Measurements from ENCODE around the gene EMILIN1.

EMILIN1 gene

GRCh38 chr2:27033253-27033852, 45.1 kb upstream of the EMILIN1 start:
- WGBS = 25% methylated on average over 7 of the region's 11 CpGs
- peak overlapping the region; percentile 88 to 98 for H3K18ac ChIP-seq (ENCODE audit: low read depth in 1 of 2, low read length in 2 of 2)
- H4K91ac ChIP-seq (ENCODE audit: low read length) = peak overlapping the region; percentile 93
- no peaks in the 10 kb centered on the region for H3K9me3 ChIP-seq (ENCODE audit: control insufficient read depth, low read length)
- no peaks in the 10 kb centered on the region for H3K27me3 ChIP-seq (ENCODE audit: control insufficient read depth in 1 of 2, insufficient read depth in 1 of 2, low read length in 2 of 2)
- H2BK12ac ChIP-seq (ENCODE audit: low read length in 2 of 2) = peak overlapping the region in 1 of 2 experiments; percentile 68
- H2BK120ac ChIP-seq (ENCODE audit: low read depth, low read length) = peak overlapping the region; percentile 73
- H3K14ac ChIP-seq (ENCODE audit: low read length in 2 of 2) = peak overlapping the region in 1 of 2 experiments; percentile 99
- H2AK5ac ChIP-seq (ENCODE audit: low read length, severe bottlenecking) = peak overlapping the region; percentile 9
- peak overlapping the region; percentile 98 for H3K9ac ChIP-seq (ENCODE audit: low read length)
- H2BK15ac ChIP-seq (ENCODE audit: low read depth, poor library complexity, severe bottlenecking) = peak overlapping the region; percentile 56
- no peak overlapping the region for H2AFZ ChIP-seq (ENCODE audit: low read depth, low read length)
- H3K27ac ChIP-seq (ENCODE audit: low read length, poor library complexity, severe bottlenecking) = no peak overlapping the region
- peaks cover 16% of the 10 kb centered on the region for H3K4me1 ChIP-seq (ENCODE audit: control insufficient read depth, insufficient read depth, low read depth, low read length)
- H3K4ac ChIP-seq (ENCODE audit: low read depth in 1 of 2, low read length in 2 of 2) = peak overlapping the region; percentile 91 to 99
- peak overlapping the region; percentile 75 for H3K4me2 ChIP-seq (ENCODE audit: low read length, poor library complexity, severe bottlenecking)
- peak overlapping the region; percentile 91 for H4K8ac ChIP-seq (ENCODE audit: low read length)
- peaks cover 44% of the 10 kb centered on the region for H3K79me1 ChIP-seq (replicated peaks; ENCODE audit: low read length, poor library complexity, severe bottlenecking)
- H3K4me3 ChIP-seq (ENCODE audit: insufficient read depth in 1 of 2, low read depth in 1 of 2, low read length in 2 of 2) = peak overlapping the region; percentile 89 to 97
- peaks cover 36 to 64% of the 10 kb centered on the region in 2 experiments for H3K36me3 ChIP-seq (ENCODE audit: control insufficient read depth in 1 of 2, insufficient read depth in 2 of 2, low read depth in 1 of 2, low read length in 2 of 2)
- peak overlapping the region in 1 of 2 experiments; percentile 53 for H3K23ac ChIP-seq (ENCODE audit: low read length in 2 of 2)
- H2BK5ac ChIP-seq (ENCODE audit: low read depth, low read length, poor library complexity, severe bottlenecking) = peak overlapping the region; percentile 45
- no peak for DNase-seq

GRCh38 chr2:27038012-27038411, 40.4 kb upstream of the EMILIN1 start:
- Histone ChIP-seq H4K91ac (ENCODE audit: low read length) (no peak overlapping the region), H3K27me3 (ENCODE audit: control insufficient read depth in 1 of 2, insufficient read depth in 1 of 2, low read length in 2 of 2) (no peaks in the 10 kb centered on the region), H2AK5ac (ENCODE audit: low read length, severe bottlenecking) (no peak overlapping the region), H4K8ac (ENCODE audit: low read length) (no peak overlapping the region), H2BK15ac (ENCODE audit: low read depth, poor library complexity, severe bottlenecking) (no peak overlapping the region), H3K14ac (ENCODE audit: low read length in 2 of 2) (no peak overlapping the region), H3K9me3 (ENCODE audit: control insufficient read depth, low read length) (no peaks in the 10 kb centered on the region), H3K18ac (ENCODE audit: low read depth in 1 of 2, low read length in 2 of 2) (no peak overlapping the region), H3K4me2 (ENCODE audit: low read length, poor library complexity, severe bottlenecking) (no peak overlapping the region), H2BK120ac (ENCODE audit: low read depth, low read length) (no peak overlapping the region), H3K36me3 (ENCODE audit: control insufficient read depth in 1 of 2, insufficient read depth in 2 of 2, low read depth in 1 of 2, low read length in 2 of 2) (peaks cover 72 to 83% of the 10 kb centered on the region in 2 experiments), H2BK5ac (ENCODE audit: low read depth, low read length, poor library complexity, severe bottlenecking) (no peak overlapping the region), H3K23ac (ENCODE audit: low read length in 2 of 2) (no peak overlapping the region), H3K27ac (ENCODE audit: low read length, poor library complexity, severe bottlenecking) (no peak overlapping the region), H2AFZ (ENCODE audit: low read depth, low read length) (no peak overlapping the region), H3K79me1 (replicated peaks; ENCODE audit: low read length, poor library complexity, severe bottlenecking) (peaks cover 47% of the 10 kb centered on the region), H3K4me3 (ENCODE audit: insufficient read depth in 1 of 2, low read depth in 1 of 2, low read length in 2 of 2) (no peak overlapping the region), H3K4me1 (ENCODE audit: control insufficient read depth, insufficient read depth, low read depth, low read length) (peaks cover 18% of the 10 kb centered on the region), H3K9ac (ENCODE audit: low read length) (no peak overlapping the region), H3K4ac (ENCODE audit: low read depth in 1 of 2, low read length in 2 of 2) (no peak overlapping the region), H2BK12ac (ENCODE audit: low read length in 2 of 2) (no peak overlapping the region)
- WGBS = 98% methylated on average over 6 of the region's 6 CpGs
- DNase-seq = no peak

- Histone ChIP-seq H3K14ac (ENCODE audit: low read length in 2 of 2) (no peak overlapping the region), H4K91ac (ENCODE audit: low read length) (no peak overlapping the region), H3K18ac (ENCODE audit: low read depth in 1 of 2, low read length in 2 of 2) (no peak overlapping the region), H3K9ac (ENCODE audit: low read length) (no peak overlapping the region), H3K4me1 (ENCODE audit: control insufficient read depth, insufficient read depth, low read depth, low read length) (peaks cover 20% of the 10 kb centered on the region), H2BK120ac (ENCODE audit: low read depth, low read length) (no peak overlapping the region), H3K79me1 (replicated peaks; ENCODE audit: low read length, poor library complexity, severe bottlenecking) (peaks cover 47% of the 10 kb centered on the region), H3K36me3 (ENCODE audit: control insufficient read depth in 1 of 2, insufficient read depth in 2 of 2, low read depth in 1 of 2, low read length in 2 of 2) (peaks cover 76 to 83% of the 10 kb centered on the region in 2 experiments), H3K23ac (ENCODE audit: low read length in 2 of 2) (no peak overlapping the region), H2BK12ac (ENCODE audit: low read length in 2 of 2) (no peak overlapping the region), H2AFZ (ENCODE audit: low read depth, low read length) (no peak overlapping the region), H3K9me3 (ENCODE audit: control insufficient read depth, low read length) (no peaks in the 10 kb centered on the region), H2BK5ac (ENCODE audit: low read depth, low read length, poor library complexity, severe bottlenecking) (no peak overlapping the region), H3K27me3 (ENCODE audit: control insufficient read depth in 1 of 2, insufficient read depth in 1 of 2, low read length in 2 of 2) (no peaks in the 10 kb centered on the region), H2AK5ac (ENCODE audit: low read length, severe bottlenecking) (no peak overlapping the region), H2BK15ac (ENCODE audit: low read depth, poor library complexity, severe bottlenecking) (no peak overlapping the region), H3K4me3 (ENCODE audit: insufficient read depth in 1 of 2, low read depth in 1 of 2, low read length in 2 of 2) (no peak overlapping the region), H3K4me2 (ENCODE audit: low read length, poor library complexity, severe bottlenecking) (no peak overlapping the region), H4K8ac (ENCODE audit: low read length) (no peak overlapping the region), H3K27ac (ENCODE audit: low read length, poor library complexity, severe bottlenecking) (no peak overlapping the region), H3K4ac (ENCODE audit: low read depth in 1 of 2, low read length in 2 of 2) (no peak overlapping the region)
- DNase-seq = no peak
- WGBS = 94% methylated on average over 17 of the region's 17 CpGs
Observed at GRCh38 chr2:27038631-27039339, 39.6 kb upstream of the EMILIN1 start.

GRCh38 chr2:27039426-27039825, 39.0 kb upstream of the EMILIN1 start:
- H2BK5ac ChIP-seq (ENCODE audit: low read depth, low read length, poor library complexity, severe bottlenecking) = no peak overlapping the region

More at GRCh38 chr2:27039426-27039825, 39.0 kb upstream of the EMILIN1 start:
- Histone ChIP-seq H3K4me1 (ENCODE audit: control insufficient read depth, insufficient read depth, low read depth, low read length) (peaks cover 16% of the 10 kb centered on the region), H3K4me3 (ENCODE audit: insufficient read depth in 1 of 2, low read depth in 1 of 2, low read length in 2 of 2) (no peak overlapping the region), H2BK15ac (ENCODE audit: low read depth, poor library complexity, severe bottlenecking) (no peak overlapping the region), H3K79me1 (replicated peaks; ENCODE audit: low read length, poor library complexity, severe bottlenecking) (peaks cover 47% of the 10 kb centered on the region), H3K4ac (ENCODE audit: low read depth in 1 of 2, low read length in 2 of 2) (no peak overlapping the region), H2AFZ (ENCODE audit: low read depth, low read length) (no peak overlapping the region), H4K91ac (ENCODE audit: low read length) (no peak overlapping the region), H2AK5ac (ENCODE audit: low read length, severe bottlenecking) (no peak overlapping the region), H3K18ac (ENCODE audit: low read depth in 1 of 2, low read length in 2 of 2) (no peak overlapping the region), H3K14ac (ENCODE audit: low read length in 2 of 2) (no peak overlapping the region), H4K8ac (ENCODE audit: low read length) (no peak overlapping the region), H2BK120ac (ENCODE audit: low read depth, low read length) (no peak overlapping the region), H3K27me3 (ENCODE audit: control insufficient read depth in 1 of 2, insufficient read depth in 1 of 2, low read length in 2 of 2) (no peaks in the 10 kb centered on the region), H3K27ac (ENCODE audit: low read length, poor library complexity, severe bottlenecking) (no peak overlapping the region), H3K9me3 (ENCODE audit: control insufficient read depth, low read length) (no peaks in the 10 kb centered on the region), H3K36me3 (ENCODE audit: control insufficient read depth in 1 of 2, insufficient read depth in 2 of 2, low read depth in 1 of 2, low read length in 2 of 2) (peaks cover 76 to 83% of the 10 kb centered on the region in 2 experiments), H3K4me2 (ENCODE audit: low read length, poor library complexity, severe bottlenecking) (no peak overlapping the region), H2BK12ac (ENCODE audit: low read length in 2 of 2) (no peak overlapping the region), H3K23ac (ENCODE audit: low read length in 2 of 2) (no peak overlapping the region), H3K9ac (ENCODE audit: low read length) (no peak overlapping the region)
- WGBS = 93% methylated on average over 6 of the region's 6 CpGs
- DNase-seq = no peak

Measured in mesenchymal stem cell (in vitro differentiated cells and primary cell).